Activated CD8-positive, alpha-beta T cell treated with anti-CD3 and anti-CD28 coated beads, Interleukin-2, amount 10 ng/mL, durations not matched to agents 7 days and 5 days (primary cell): ENCODE measurements around the gene GFM1. TPM values are rescaled to one million over a fixed set of nuclear protein-coding genes. Genes with fewer than 3 reads are reported as not detected.
"Not testable (repeated sequence)": the region's sequence is repeated elsewhere in the genome, so short reads cannot be mapped to it uniquely, and the experiment has no call there.

ENCODE experiments used
- ATAC-seq: fragments of 150-1000 bp; cut with Tn5 transposase; one replicate; pipeline ENCODE4 v1.10.0; 2021; ENCODE audit warnings: moderate library complexity
- CTCF ChIA-PET: fragments of 350-600 bp; sonication (Branson Sonifier 250); formaldehyde crosslinking; loops from one replicate; lab custom pipeline; 2021; ENCODE audit warnings: antibody characterized with exemption; lab: Charles Lee
- POLR2A ChIA-PET: fragments of 350-600 bp; sonication (Branson Sonifier 250); formaldehyde crosslinking; loops from one replicate; lab custom pipeline; 2021; ENCODE audit warnings: antibody characterized with exemption; lab: Charles Lee
- DNase-seq: peaks from one replicate; pipeline ENCODE4 v3.0.0-alpha.2; 2020
- H3K27ac Mint-ChIP-seq: one replicate; pipeline ENCODE4 v1.8.0; 2021; ENCODE audit warnings: mild to moderate bottlenecking, mixed read lengths
- H3K27me3 Mint-ChIP-seq: one replicate; pipeline ENCODE4 v1.8.0; 2021; ENCODE audit warnings: low read depth, mixed read lengths
- H3K36me3 Mint-ChIP-seq: one replicate; pipeline ENCODE4 v1.8.0; 2021; ENCODE audit warnings: low read depth, mixed read lengths
- H3K4me1 Mint-ChIP-seq: one replicate; pipeline ENCODE4 v1.8.0; 2021; ENCODE audit warnings: low read depth, mixed read lengths
- H3K4me3 Mint-ChIP-seq: one replicate; pipeline ENCODE4 v1.8.0; 2021; ENCODE audit warnings: mild to moderate bottlenecking, mixed read lengths
- H3K9me3 Mint-ChIP-seq: one replicate; pipeline ENCODE4 v1.8.0; 2022; ENCODE audit warnings: mixed read lengths; ENCODE audit not compliant: insufficient read depth
- total RNA-seq, 2 experiments: library from RNA; stranded (reverse); gene quantifications; one replicate each; pipeline ENCODE4 v1.2.3, GENCODE V29; 2021

Gene GFM1
- total RNA-seq, 2 experiments from 2014 or later: 40.4 to 45.0 TPM

GRCh38 chr3:158678687-158679086 is 34.4 kb downstream of the GFM1 start:
- Mint-ChIP-seq H3K36me3 (peaks cover 10% of the 10 kb centered on the region), H3K9me3 (no peaks in the 10 kb centered on the region)
- POLR2A ChIA-PET: no interaction called here

DNA sequence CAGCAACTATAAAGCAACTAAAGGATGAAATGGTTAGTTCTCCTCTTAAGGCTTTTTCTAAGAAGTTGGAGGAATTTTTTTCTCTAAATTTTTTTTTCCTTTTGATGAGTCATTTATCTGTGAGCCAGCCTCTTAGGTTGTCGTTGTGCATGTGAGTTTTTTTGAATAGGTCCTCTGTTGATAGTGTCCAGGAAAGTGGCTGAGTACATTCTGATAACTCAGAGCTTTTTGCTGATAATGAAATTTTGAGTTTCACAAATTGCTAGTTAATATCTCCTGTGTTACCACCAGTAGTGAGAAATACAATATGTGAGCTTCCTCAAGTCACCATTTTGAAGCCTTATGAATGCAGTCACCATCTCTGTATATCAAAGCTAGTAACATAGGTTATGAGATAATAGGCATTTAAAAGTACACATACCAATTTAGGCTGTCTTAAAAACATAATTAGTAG is 35.2 kb downstream of the GFM1 start:
- POLR2A ChIA-PET: interaction anchor here (0.6 kb wide), 1 partner anchor 28 kb away, joined by 3 read pairs; no protein-coding TSS in a partner anchor
- H3K27me3 Mint-ChIP-seq: no peaks in the 10 kb centered on the region
- H3K4me3 Mint-ChIP-seq: no peak overlapping the region
- no peak overlapping the region for H3K27ac Mint-ChIP-seq
- peaks cover 9% of the 10 kb centered on the region for H3K36me3 Mint-ChIP-seq
- no peaks in the 10 kb centered on the region for H3K9me3 Mint-ChIP-seq
- DNase-seq (no peak), ATAC-seq (no peak)
- CTCF ChIA-PET: interaction anchor here (0.6 to 1.4 kb wide), 4 partner anchors 20 to 921 kb away, joined by 3 to 5 read pairs (median 4); partner anchors contain the start of gene GFM1
- H3K4me1 Mint-ChIP-seq: peaks cover 1% of the 10 kb centered on the region

More at GRCh38 chr3:158678687-158679086, 34.4 kb downstream of the GFM1 start:
- H3K27ac Mint-ChIP-seq: no peak overlapping the region
- DNase-seq (no peak), ATAC-seq (no peak)
- H3K27me3 Mint-ChIP-seq: no peaks in the 10 kb centered on the region
- H3K4me3 Mint-ChIP-seq: no peak overlapping the region
- CTCF ChIA-PET: interaction anchor here (1.1 to 1.4 kb wide), 2 partner anchors 19 to 34 kb away, joined by 5 read pairs; partner anchors contain the start of gene GFM1
- H3K4me1 Mint-ChIP-seq: peaks cover 1% of the 10 kb centered on the region

DNA sequence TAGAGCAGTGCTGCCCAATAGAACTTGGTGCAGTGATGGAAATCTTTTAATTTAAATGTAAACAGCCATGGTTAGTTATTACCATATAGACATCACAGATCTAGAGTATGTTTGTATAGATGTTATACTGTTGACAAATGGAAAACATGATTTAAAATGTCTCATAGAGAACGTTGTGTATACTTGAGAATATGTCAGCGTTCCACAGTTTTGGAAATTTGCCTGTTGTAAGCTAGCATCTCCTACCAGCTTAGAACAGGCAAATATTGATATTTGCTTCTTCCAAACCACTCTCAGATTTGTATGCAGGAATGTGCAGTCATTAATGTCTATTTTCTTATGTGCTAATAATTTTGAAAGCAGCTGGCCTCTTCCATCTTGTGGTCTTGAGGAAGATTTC is 36.5 kb downstream of the GFM1 start:
- ChIA-PET CTCF (interaction anchor here (1.0 kb wide), 1 partner anchor 47 kb away, joined by 3 read pairs; no protein-coding TSS in a partner anchor), POLR2A (no interaction called here)
- Mint-ChIP-seq H3K27me3 (no peaks in the 10 kb centered on the region), H3K4me1 (peaks cover 1% of the 10 kb centered on the region), H3K9me3 (no peaks in the 10 kb centered on the region), H3K27ac (no peak overlapping the region), H3K36me3 (peaks cover 10% of the 10 kb centered on the region), H3K4me3 (no peak overlapping the region)
- ATAC-seq: no peak
- no peak for DNase-seq

DNA sequence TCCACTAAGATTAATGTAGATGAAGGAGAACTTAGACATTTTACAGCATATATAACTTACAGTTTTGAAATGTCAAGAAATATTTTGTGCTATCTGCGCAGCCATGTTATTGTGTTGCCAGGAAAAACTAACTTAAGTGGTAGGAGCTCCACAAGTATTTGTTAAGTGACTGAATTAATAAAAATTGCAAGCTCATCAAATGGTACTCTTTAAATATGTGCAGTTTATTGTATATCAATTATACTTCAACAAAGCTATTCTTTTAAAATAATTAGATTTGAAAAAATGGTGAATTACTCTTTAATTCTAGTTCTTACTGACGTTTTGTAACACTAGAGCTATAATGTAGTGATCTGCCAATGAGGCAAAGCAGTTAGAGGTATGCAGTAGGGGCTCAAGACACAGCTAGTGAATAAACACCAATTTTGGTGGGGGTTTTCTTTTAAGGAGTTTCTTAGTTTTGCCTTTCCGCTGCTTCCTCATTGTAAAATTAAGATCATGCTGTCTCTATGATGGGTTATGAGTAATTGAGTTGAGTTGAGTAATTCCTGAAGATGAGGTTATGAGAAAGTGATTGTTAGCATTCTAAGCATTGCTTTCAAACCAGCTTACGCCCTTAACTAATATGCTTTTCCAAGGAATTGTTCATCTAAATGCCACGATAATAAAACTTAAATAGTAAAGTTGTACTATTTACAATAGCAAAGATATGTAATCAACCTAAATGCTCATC is 39.1 kb downstream of the GFM1 start:
- POLR2A ChIA-PET: no interaction called here

GRCh38 chr3:158685159-158685558 is 40.8 kb downstream of the GFM1 start:
- Mint-ChIP-seq H3K4me1 (no peaks in the 10 kb centered on the region), H3K9me3 (no peaks in the 10 kb centered on the region), H3K4me3 (no peak overlapping the region), H3K27ac (no peak overlapping the region), H3K27me3 (no peaks in the 10 kb centered on the region), H3K36me3 (peaks cover 12% of the 10 kb centered on the region)
- POLR2A ChIA-PET: no interaction called here
- CTCF ChIA-PET: no interaction called here
- ATAC-seq (no peak), DNase-seq (no peak)

More for the DNA sequence above, 39.1 kb downstream of the GFM1 start:
- H3K9me3 Mint-ChIP-seq: no peaks in the 10 kb centered on the region
- no peak overlapping the region for H3K27ac Mint-ChIP-seq
- ATAC-seq: no peak
- no peak overlapping the region for H3K4me3 Mint-ChIP-seq
- H3K4me1 Mint-ChIP-seq: peaks cover 1% of the 10 kb centered on the region
- no peaks in the 10 kb centered on the region for H3K27me3 Mint-ChIP-seq
- H3K36me3 Mint-ChIP-seq: peaks cover 6% of the 10 kb centered on the region
- DNase-seq: no peak
- CTCF ChIA-PET: interaction anchor here (1.1 to 1.4 kb wide), 2 partner anchors 21 to 44 kb away, joined by 3 to 4 read pairs; no protein-coding TSS in a partner anchor

GRCh38 chr3:158693866-158694456 is 49.6 kb downstream of the GFM1 start:
- H3K9me3 Mint-ChIP-seq, DNase-seq, H3K27ac Mint-ChIP-seq, ATAC-seq, H3K4me1 Mint-ChIP-seq, H3K27me3 Mint-ChIP-seq, H3K4me3 Mint-ChIP-seq: not testable (repeated sequence)
- POLR2A ChIA-PET: interaction anchor here (0.7 kb wide), 1 partner anchor 11 kb away, joined by 3 read pairs; no protein-coding TSS in a partner anchor
- CTCF ChIA-PET: interaction anchor here (1.4 to 1.7 kb wide), 2 partner anchors 49 to 101 kb away, joined by 4 to 5 read pairs; partner anchors contain the start of gene GFM1
- H3K36me3 Mint-ChIP-seq: peaks cover 39% of the 10 kb centered on the region

DNA sequence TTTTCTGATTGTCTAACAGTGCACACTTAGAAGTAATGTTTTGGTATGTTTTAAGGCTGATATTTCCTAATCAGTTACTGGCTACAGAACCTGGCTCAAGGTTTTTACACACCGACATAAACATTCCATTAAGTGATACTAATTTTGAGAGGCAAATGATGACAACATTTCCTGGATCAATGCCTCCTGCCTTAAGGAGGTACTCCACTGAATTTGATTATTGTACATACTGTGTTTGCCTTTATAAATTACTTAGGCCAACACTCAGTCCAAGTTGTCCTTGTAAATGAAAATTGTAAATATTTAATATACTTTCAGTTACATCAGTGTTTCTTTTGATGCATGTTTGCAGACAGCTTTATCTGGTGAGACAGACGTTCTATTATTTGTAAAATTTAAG is 52.3 kb downstream of the GFM1 start:
- Mint-ChIP-seq H3K27me3 (no peaks in the 10 kb centered on the region), H3K9me3 (no peaks in the 10 kb centered on the region), H3K36me3 (peaks cover 31% of the 10 kb centered on the region), H3K4me1 (no peaks in the 10 kb centered on the region), H3K27ac (no peak overlapping the region), H3K4me3 (no peak overlapping the region)
- no peak for DNase-seq
- ChIA-PET CTCF (no interaction called here), POLR2A (no interaction called here)
- ATAC-seq: no peak

DNA sequence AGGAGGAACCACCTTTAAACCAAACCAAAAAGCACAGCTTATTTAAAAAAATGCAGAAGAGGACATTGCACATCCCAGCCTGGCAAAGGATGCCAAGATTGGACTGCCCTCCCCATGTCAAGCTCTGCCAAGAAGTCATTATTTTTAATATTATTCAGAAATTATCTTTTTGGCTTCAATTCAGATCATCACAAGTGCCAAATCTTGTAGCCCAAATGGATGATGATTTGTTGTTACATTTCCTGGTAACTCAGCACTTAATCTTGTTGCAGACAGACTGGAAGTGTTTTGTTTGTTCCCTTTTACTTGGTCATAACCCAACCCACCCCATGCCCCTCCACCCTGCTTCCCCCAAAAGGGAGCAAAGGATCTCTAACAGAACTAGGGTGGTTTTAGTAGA is 56.2 kb downstream of the GFM1 start:
- POLR2A ChIA-PET: interaction anchor here (0.6 kb wide), 1 partner anchor 24 kb away, joined by 4 read pairs; no protein-coding TSS in a partner anchor
- peaks cover 10% of the 10 kb centered on the region for H3K36me3 Mint-ChIP-seq
- ATAC-seq (no peak), DNase-seq (no peak)
- CTCF ChIA-PET: interaction anchor here (1.0 to 2.3 kb wide), 4 partner anchors 12 to 91 kb away, joined by 3 to 8 read pairs (median 6); no protein-coding TSS in a partner anchor
- peaks cover 6% of the 10 kb centered on the region for H3K4me1 Mint-ChIP-seq
- H3K9me3 Mint-ChIP-seq: no peaks in the 10 kb centered on the region
- no peak overlapping the region for H3K27ac Mint-ChIP-seq
- H3K4me3 Mint-ChIP-seq: no peak overlapping the region
- no peaks in the 10 kb centered on the region for H3K27me3 Mint-ChIP-seq

DNA sequence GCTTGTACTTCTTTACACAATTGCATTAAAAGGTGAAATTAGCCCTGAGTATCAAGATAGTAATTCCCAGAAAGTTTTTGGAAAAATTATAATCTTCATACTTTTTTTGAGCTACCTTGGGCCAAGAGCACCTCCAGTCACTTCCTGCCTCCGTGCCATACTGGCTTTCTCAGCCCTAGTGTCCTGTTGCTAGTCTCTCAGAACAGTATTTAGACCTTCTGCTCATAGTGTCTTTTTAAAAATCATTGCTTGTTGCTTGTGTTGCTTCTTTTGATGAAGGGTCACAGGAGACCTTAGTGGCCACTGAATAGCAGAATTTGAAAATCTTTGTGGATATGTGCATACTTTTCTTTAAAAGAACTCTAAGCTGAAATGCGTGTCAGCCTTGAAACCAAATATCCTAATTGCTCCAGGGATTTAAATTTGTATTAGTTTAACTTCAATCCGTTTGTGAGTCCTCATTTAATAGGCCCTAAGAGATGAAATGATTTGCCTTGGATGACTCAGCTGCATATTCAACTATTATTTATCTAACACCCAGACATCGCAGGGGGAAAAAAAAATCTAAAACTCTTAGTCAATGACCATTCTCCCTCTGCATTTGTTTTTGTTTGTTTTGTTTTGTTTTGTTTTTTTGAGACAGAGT is 57.2 kb downstream of the GFM1 start:
- H3K36me3 Mint-ChIP-seq: peaks cover 10% of the 10 kb centered on the region
- no peak overlapping the region for H3K4me3 Mint-ChIP-seq
- H3K4me1 Mint-ChIP-seq: peaks cover 6% of the 10 kb centered on the region
- ChIA-PET CTCF (interaction anchor here (0.9 to 2.3 kb wide), 3 partner anchors 26 to 90 kb away, joined by 3 to 8 read pairs (median 8); no protein-coding TSS in a partner anchor), POLR2A (no interaction called here)
- no peaks in the 10 kb centered on the region for H3K9me3 Mint-ChIP-seq
- H3K27ac Mint-ChIP-seq: no peak overlapping the region
- no peaks in the 10 kb centered on the region for H3K27me3 Mint-ChIP-seq
- no peak for ATAC-seq
- no peak for DNase-seq

DNA sequence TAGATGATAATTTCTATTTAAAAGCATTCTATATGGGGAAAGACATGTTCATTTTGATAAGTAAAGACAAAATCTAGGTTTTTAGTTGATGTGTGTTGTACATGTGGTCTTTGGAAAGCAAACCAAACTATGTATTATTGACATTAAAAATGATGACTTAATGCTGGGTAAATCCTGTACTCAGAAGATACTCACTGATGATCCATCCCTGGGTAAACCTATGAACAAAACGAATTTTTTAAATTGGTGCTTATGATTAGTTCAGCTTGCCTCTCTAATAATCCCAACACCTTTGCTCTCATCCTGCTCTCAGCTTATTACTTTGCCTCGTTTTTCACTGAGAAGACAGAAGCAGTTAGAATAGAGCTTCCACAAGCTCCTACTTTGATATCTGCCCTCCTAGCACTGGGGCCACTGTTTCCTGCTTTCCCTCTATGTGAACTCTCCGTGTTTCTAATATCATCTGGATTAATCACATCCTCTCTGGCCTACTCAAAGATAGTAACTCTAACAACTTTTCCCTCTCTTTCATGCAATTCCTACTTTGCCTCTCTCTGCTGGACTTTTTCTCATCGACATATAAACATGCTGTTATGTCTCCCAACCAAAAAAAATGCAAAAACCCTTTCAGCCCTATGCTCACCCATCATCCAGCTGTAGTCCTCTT is 58.6 kb downstream of the GFM1 start:
- peaks cover 6% of the 10 kb centered on the region for H3K4me1 Mint-ChIP-seq
- H3K36me3 Mint-ChIP-seq: peaks cover 10% of the 10 kb centered on the region
- CTCF ChIA-PET: interaction anchor here (1.1 kb wide), 1 partner anchor 23 kb away, joined by 3 read pairs; no protein-coding TSS in a partner anchor
- H3K27me3 Mint-ChIP-seq: no peaks in the 10 kb centered on the region
- ATAC-seq: no peak
- no peak overlapping the region for H3K4me3 Mint-ChIP-seq
- no peaks in the 10 kb centered on the region for H3K9me3 Mint-ChIP-seq
- no peak for DNase-seq
- no peak overlapping the region for H3K27ac Mint-ChIP-seq
- POLR2A ChIA-PET: no interaction called here

GRCh38 chr3:158703566-158703965 is 59.2 kb downstream of the GFM1 start:
- peaks cover 12% of the 10 kb centered on the region for H3K36me3 Mint-ChIP-seq
- DNase-seq: no peak

More at GRCh38 chr3:158703566-158703965, 59.2 kb downstream of the GFM1 start:
- ATAC-seq: no peak
- no peaks in the 10 kb centered on the region for H3K27me3 Mint-ChIP-seq
- peaks cover 6% of the 10 kb centered on the region for H3K4me1 Mint-ChIP-seq
- ChIA-PET POLR2A (no interaction called here), CTCF (interaction anchor here (0.9 to 1.1 kb wide), 2 partner anchors 9 to 24 kb away, joined by 3 read pairs; no protein-coding TSS in a partner anchor)
- H3K27ac Mint-ChIP-seq: no peak overlapping the region
- no peak overlapping the region for H3K4me3 Mint-ChIP-seq
- H3K9me3 Mint-ChIP-seq: no peaks in the 10 kb centered on the region
